Measurements from ENCODE around the gene PTPDC1.

PTPDC1 gene

GRCh38 chr9:94140418-94140780 is 56.1 kb downstream of the PTPDC1 start:
- DNase-seq (ENCODE audit: low read depth in 2 of 2, low spot score in 1 of 2) = no peak

GRCh38 chr9:94140791-94141790 is 56.8 kb downstream of the PTPDC1 start:
- no peak for DNase-seq (ENCODE audit: low read depth in 2 of 2, low spot score in 1 of 2)

- no peak for DNase-seq (ENCODE audit: low read depth in 2 of 2, low spot score in 1 of 2)
These were observed 58.1 kb downstream of the PTPDC1 start for GRCh38 chr9:94142353-94142752.

- DNase-seq (ENCODE audit: low read depth in 2 of 2, low spot score in 1 of 2) = no peak
These were observed 60.1 kb downstream of the PTPDC1 start for GRCh38 chr9:94144394-94144793.

- DNase-seq (ENCODE audit: low read depth in 2 of 2, low spot score in 1 of 2) = no peak
These were observed 61.4 kb downstream of the PTPDC1 start for GRCh38 chr9:94145640-94146039.

GRCh38 chr9:94147776-94148175 is 63.5 kb downstream of the PTPDC1 start:
- no peak for DNase-seq (ENCODE audit: low read depth in 2 of 2, low spot score in 1 of 2)

- no peak for DNase-seq (ENCODE audit: low read depth in 2 of 2, low spot score in 1 of 2)
These were observed 64.2 kb downstream of the PTPDC1 start for GRCh38 chr9:94148419-94148818.

GRCh38 chr9:94149696-94150095 is 65.4 kb downstream of the PTPDC1 start:
- no peak for DNase-seq (ENCODE audit: low read depth in 2 of 2, low spot score in 1 of 2)

- DNase-seq (ENCODE audit: low read depth in 2 of 2, low spot score in 1 of 2) = no peak
These were observed 66.1 kb downstream of the PTPDC1 start for GRCh38 chr9:94150279-94150828.

- DNase-seq (ENCODE audit: low read depth in 2 of 2, low spot score in 1 of 2) = no peak
These were observed 66.8 kb downstream of the PTPDC1 start for GRCh38 chr9:94150890-94151650.

- DNase-seq (ENCODE audit: low read depth in 2 of 2, low spot score in 1 of 2) = no peak
These were observed 69.6 kb downstream of the PTPDC1 start for GRCh38 chr9:94153905-94154304.

GRCh38 chr9:94156348-94157049 is 72.2 kb downstream of the PTPDC1 start:
- DNase-seq (ENCODE audit: low read depth in 2 of 2, low spot score in 1 of 2) = no peak

GRCh38 chr9:94157050-94157801 is 73.0 kb downstream of the PTPDC1 start:
- no peak for DNase-seq (ENCODE audit: low read depth in 2 of 2, low spot score in 1 of 2)
